ENCODE measurements around the gene LRFN2. TPM values are rescaled to one million over a fixed set of nuclear protein-coding genes. Genes with fewer than 3 reads are reported as not detected.

Gene LRFN2
- polyA plus RNA-seq, 1 donor from 2014 or later, result 14.8 TPM

DNA sequence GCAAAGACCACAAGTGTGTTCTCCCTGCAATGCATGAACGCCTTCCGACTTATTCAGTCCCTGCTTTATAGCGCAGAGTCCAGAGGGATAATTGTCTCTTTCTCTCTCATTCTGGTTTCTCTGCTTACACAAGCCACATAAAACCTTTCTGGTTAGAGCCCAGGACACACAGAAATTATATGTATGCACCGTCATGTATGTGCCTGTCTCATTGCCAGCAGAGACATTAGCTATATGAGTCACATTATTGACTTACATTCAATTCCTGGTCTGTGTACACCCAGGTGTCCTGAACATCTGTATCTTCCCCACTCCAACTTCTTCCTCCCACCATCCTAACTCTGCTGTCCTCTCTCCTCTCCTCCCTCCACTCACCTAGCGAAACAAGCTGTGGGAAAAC lies 44.0 kb downstream of the LRFN2 start:
- Histone ChIP-seq H3K27ac (ENCODE audit: low read length) (no peak overlapping the region), H3K36me3 (ENCODE audit: insufficient read depth, low read length) (no peaks in the 10 kb centered on the region), H2AFZ (ENCODE audit: low read depth, low read length) (no peak overlapping the region), H3K4me2 (ENCODE audit: low read length) (no peak overlapping the region), H3F3A (ENCODE audit: insufficient read depth, low read length, poor library complexity, severe bottlenecking) (no peaks in the 10 kb centered on the region), H3K4me3 (ENCODE audit: low read length) (no peak overlapping the region), H4K20me1 (ENCODE audit: insufficient read depth) (no peaks in the 10 kb centered on the region), H3K79me2 (replicated peaks; ENCODE audit: insufficient read depth, low read length) (no peaks in the 10 kb centered on the region), H3K9ac (ENCODE audit: low read length) (no peak overlapping the region), H3K27me3 (ENCODE audit: insufficient read depth, low read depth, low read length) (peaks cover 11% of the 10 kb centered on the region), H3K9me2 (ENCODE audit: insufficient read depth, low read length) (no peaks in the 10 kb centered on the region), H3K9me3 (ENCODE audit: low read length) (no peaks in the 10 kb centered on the region)
- TF ChIP-seq EZH2 (IDR thresholded peaks at IDR 0.05; ENCODE audit: borderline replicate concordance, insufficient read depth, low read length, poor library complexity, severe bottlenecking), result no peak
- TF ChIP-seq, protein P1, sequence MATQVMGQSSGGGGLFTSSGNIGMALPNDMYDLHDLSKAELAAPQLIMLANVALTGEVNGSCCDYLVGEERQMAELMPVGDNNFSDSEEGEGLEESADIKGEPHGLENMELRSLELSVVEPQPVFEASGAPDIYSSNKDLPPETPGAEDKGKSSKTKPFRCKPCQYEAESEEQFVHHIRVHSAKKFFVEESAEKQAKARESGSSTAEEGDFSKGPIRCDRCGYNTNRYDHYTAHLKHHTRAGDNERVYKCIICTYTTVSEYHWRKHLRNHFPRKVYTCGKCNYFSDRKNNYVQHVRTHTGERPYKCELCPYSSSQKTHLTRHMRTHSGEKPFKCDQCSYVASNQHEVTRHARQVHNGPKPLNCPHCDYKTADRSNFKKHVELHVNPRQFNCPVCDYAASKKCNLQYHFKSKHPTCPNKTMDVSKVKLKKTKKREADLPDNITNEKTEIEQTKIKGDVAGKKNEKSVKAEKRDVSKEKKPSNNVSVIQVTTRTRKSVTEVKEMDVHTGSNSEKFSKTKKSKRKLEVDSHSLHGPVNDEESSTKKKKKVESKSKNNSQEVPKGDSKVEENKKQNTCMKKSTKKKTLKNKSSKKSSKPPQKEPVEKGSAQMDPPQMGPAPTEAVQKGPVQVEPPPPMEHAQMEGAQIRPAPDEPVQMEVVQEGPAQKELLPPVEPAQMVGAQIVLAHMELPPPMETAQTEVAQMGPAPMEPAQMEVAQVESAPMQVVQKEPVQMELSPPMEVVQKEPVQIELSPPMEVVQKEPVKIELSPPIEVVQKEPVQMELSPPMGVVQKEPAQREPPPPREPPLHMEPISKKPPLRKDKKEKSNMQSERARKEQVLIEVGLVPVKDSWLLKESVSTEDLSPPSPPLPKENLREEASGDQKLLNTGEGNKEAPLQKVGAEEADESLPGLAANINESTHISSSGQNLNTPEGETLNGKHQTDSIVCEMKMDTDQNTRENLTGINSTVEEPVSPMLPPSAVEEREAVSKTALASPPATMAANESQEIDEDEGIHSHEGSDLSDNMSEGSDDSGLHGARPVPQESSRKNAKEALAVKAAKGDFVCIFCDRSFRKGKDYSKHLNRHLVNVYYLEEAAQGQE (IDR thresholded peaks at IDR 0.05; ENCODE audit: borderline replicate concordance), result no peak
- no peak for TF ChIP-seq POLR2AphosphoS5 (IDR thresholded peaks at IDR 0.05)
- no peak for TF ChIP-seq EP300 (conservative IDR thresholded peaks at IDR 0.05; ENCODE audit: poor library complexity, severe bottlenecking)
- TF ChIP-seq, protein P2, sequence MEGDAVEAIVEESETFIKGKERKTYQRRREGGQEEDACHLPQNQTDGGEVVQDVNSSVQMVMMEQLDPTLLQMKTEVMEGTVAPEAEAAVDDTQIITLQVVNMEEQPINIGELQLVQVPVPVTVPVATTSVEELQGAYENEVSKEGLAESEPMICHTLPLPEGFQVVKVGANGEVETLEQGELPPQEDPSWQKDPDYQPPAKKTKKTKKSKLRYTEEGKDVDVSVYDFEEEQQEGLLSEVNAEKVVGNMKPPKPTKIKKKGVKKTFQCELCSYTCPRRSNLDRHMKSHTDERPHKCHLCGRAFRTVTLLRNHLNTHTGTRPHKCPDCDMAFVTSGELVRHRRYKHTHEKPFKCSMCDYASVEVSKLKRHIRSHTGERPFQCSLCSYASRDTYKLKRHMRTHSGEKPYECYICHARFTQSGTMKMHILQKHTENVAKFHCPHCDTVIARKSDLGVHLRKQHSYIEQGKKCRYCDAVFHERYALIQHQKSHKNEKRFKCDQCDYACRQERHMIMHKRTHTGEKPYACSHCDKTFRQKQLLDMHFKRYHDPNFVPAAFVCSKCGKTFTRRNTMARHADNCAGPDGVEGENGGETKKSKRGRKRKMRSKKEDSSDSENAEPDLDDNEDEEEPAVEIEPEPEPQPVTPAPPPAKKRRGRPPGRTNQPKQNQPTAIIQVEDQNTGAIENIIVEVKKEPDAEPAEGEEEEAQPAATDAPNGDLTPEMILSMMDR (IDR thresholded peaks at IDR 0.05; ENCODE audit: poor library complexity, severe bottlenecking), result no peak
- TF ChIP-seq SMC3 (conservative IDR thresholded peaks at IDR 0.05; ENCODE audit: poor library complexity), result no peak
- TF ChIP-seq TAF1 (IDR thresholded peaks at IDR 0.05; ENCODE audit: low read depth), result no peak
- TF ChIP-seq MXI1 (conservative IDR thresholded peaks at IDR 0.05; ENCODE audit: poor library complexity, severe bottlenecking), result no peak

DNA sequence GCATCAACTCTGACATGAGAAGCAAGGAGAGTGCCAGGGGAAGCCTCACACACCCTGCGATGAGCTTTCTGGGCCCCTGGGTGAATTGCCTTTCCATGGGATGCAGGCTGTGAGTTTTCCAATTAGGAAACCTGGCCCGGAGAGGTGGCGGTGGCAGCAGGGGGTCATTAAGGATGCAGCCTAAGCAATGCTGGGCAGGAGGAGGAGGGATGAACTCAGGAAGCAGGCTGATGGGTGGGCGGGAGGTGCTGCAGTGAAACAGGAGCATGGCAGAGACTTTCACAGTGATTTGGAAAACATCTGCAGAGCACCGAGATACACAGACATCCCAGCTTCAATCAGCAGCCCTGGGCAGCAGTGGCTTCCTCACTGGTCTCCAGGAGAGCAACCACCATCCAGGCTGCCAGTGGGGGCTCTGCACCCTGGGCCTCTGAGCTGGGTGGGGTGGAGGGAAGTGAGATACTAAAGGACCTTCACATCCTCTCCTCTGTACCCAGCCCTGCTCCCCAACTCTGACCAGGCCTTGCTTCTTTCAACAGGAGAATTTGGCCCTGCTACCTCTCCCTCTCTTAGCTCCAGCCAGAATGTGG lies 44.9 kb downstream of the LRFN2 start:
- H3K9me2 ChIP-seq (ENCODE audit: insufficient read depth, low read length), result no peaks in the 10 kb centered on the region
- no peak overlapping the region for H3K4me2 ChIP-seq (ENCODE audit: low read length)
- no peak overlapping the region for H3K27ac ChIP-seq (ENCODE audit: low read length)

More for the DNA sequence above, 44.9 kb downstream of the LRFN2 start:
- Histone ChIP-seq H3K9me3 (ENCODE audit: low read length) (no peaks in the 10 kb centered on the region), H3K4me3 (ENCODE audit: low read length) (no peak overlapping the region), H2AFZ (ENCODE audit: low read depth, low read length) (no peak overlapping the region), H3F3A (ENCODE audit: insufficient read depth, low read length, poor library complexity, severe bottlenecking) (no peaks in the 10 kb centered on the region), H3K27me3 (ENCODE audit: insufficient read depth, low read depth, low read length) (peaks cover 11% of the 10 kb centered on the region), H4K20me1 (ENCODE audit: insufficient read depth) (no peaks in the 10 kb centered on the region), H3K79me2 (replicated peaks; ENCODE audit: insufficient read depth, low read length) (no peaks in the 10 kb centered on the region), H3K9ac (ENCODE audit: low read length) (no peak overlapping the region), H3K36me3 (ENCODE audit: insufficient read depth, low read length) (no peaks in the 10 kb centered on the region)
- TF ChIP-seq EZH2 (IDR thresholded peaks at IDR 0.05; ENCODE audit: borderline replicate concordance, insufficient read depth, low read length, poor library complexity, severe bottlenecking), result no peak

Data from neural cell (in vitro differentiated cells).